ENCODE data around the gene GNG3.
"Not testable (repeated sequence)": the region's sequence is repeated elsewhere in the genome, so short reads cannot be mapped to it uniquely, and the experiment has no call there.

Gene GNG3

DNA sequence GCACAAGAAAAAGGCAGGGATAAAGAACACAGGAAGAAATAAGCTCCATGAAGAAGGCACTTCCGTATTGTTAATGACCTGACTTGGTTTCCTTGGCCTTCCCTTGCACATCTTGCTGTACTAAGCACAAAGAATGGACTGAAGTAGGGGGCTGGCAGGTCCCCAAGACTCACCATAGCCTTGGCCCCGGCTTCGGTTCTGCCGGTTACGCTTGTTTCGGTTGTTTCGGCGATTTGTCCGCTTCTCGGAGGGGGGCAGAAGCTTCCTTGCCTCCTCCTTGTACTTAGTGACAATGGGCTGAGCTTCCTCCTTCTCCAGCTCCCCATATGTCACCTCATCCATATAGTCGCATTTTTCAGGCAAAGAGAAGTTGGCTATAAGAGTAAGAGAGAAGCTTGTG, 9.3 kb downstream of the GNG3 start:
- no peak for DNase-seq (ENCODE audit: low read depth)

DNA sequence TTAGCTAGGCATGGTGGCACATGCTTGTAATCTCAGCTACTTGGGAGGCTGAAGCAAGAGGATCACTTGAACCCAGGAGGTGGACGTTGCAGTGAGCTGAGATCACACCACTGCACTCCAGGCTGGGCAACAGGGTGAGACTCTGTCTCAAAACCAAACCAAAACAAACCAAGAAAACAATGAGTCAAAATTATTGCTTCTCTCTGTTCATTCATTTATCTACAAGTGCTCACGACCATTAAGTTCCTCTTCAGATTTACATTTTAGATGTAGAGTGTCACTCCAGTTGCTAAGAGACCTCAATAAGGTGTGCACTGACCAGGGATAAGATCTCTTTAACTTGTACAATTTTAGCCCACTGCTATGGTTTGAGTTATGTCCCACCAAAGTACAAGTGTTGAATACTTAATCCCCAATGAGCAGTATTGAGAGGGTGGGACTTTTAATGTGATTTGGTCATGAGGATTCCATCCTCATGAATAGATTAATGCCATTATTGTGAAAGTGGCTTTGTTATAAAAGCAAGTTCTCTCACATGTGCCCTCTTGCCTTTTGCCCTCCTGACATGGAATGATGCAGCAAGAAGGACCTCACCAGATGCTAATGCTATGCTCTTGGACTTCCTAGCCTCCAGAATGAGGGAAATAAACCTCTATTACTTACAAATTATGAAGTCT, 12.0 kb downstream of the GNG3 start:
- no peak for DNase-seq (ENCODE audit: low read depth)

DNA sequence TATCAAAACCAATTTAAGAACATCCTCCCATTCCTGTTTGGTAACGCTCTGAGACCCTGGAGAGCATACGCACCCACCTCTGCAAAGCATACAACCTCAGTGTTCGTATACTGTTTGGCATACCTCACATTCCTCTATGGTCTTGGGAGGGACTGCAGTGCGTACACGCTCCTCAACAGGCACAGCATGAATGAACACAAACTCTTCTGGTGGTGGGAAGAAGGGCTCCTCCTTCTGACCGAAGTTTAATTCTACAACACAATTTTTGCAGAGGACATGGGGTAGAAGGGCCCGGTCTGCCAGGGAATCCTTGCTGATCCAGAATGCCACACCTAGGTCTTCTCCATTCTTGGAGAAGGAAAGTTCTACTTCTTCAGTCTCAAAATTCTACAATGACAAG, 14.5 kb downstream of the GNG3 start:
- DNase-seq (ENCODE audit: low read depth): no peak

DNA sequence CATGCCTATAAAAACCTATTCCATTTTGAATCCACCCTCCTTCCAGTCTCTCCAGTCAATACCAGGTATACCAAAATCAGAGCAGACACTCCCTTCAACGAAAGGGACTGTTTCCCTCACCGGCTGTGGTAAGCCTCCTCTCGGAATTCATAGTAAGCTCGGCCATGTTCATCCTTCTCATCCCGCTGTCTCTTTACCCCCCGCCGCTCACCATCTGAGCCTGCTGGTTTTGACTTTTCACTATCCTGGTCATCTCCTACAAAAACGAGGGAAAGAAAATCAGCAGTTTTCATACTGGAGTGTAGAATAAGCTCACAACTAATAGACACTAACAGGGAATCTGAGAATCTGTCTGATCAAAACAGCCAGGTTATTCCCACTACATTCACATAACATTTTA, 16.7 kb downstream of the GNG3 start:
- DNase-seq (ENCODE audit: low read depth): no peak

GRCh38 chr11:62725646-62726045, 18.2 kb downstream of the GNG3 start:
- DNase-seq (ENCODE audit: low read depth): no peak

DNA sequence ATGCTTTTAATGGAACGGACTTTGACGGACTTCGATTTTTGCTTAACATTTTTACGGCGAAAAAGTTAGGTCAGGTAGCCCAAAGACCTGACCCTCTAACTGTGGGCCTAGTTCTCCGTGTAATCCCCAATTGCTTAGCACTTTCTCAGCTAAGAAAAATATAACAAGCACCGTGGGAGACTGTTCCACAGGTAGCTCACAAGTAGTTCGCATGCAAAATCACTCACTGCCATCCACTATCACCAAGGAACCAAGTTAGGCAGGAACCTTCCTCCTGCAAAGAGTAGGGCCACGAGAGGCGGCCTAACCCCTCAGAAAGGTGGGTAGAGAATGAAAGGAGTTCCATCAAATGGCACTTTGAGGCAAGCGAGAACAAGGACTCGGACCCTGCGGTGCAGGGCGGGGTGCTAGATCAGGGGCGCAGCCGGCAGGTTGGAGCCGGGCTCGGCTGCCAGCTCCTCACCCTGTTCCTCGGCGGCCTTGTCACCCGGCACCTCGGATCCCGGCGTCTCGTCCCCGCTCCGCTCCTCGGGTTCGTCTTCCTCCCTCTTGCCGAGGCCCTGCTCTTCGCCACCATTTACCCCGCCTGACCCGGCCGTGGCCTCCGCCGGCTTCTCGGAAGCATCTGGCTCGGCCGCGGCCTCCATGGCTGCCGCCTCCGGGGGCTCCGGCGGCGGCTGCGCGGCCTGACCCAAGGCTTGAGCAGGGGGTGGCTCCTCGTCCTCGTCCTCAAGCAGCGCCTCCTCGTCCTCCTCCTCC, 18.9 kb downstream of the GNG3 start:
- DNase-seq (ENCODE audit: low read depth): no peak

DNA sequence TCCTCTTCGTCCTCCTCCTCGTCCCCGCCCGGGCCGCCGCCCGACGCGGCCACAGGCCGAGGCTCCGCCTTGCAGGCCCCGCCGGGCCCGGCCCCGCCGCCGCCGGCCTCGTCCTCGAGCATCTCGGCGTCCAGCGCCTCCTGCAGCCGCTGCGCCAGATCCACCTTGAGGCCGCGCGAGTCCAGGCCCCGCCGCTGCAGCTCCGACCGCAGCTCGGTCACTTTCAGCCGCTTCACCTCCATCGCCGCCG, 19.4 kb downstream of the GNG3 start:
- DNase-seq (ENCODE audit: low read depth): no peak

GRCh38 chr11:62727165-62727871, 19.8 kb downstream of the GNG3 start, which contains the start of gene HNRNPUL2:
Gene HNRNPUL2 (minus strand): TSS chr11:62727457. CDS start chr11:62727156, 301 bp downstream.
- peak; percentile 97 for DNase-seq (ENCODE audit: low read depth)

GRCh38 chr11:62727872-62728170, 20.3 kb downstream of the GNG3 start:
- peak; percentile 97 for DNase-seq (ENCODE audit: low read depth)

DNA sequence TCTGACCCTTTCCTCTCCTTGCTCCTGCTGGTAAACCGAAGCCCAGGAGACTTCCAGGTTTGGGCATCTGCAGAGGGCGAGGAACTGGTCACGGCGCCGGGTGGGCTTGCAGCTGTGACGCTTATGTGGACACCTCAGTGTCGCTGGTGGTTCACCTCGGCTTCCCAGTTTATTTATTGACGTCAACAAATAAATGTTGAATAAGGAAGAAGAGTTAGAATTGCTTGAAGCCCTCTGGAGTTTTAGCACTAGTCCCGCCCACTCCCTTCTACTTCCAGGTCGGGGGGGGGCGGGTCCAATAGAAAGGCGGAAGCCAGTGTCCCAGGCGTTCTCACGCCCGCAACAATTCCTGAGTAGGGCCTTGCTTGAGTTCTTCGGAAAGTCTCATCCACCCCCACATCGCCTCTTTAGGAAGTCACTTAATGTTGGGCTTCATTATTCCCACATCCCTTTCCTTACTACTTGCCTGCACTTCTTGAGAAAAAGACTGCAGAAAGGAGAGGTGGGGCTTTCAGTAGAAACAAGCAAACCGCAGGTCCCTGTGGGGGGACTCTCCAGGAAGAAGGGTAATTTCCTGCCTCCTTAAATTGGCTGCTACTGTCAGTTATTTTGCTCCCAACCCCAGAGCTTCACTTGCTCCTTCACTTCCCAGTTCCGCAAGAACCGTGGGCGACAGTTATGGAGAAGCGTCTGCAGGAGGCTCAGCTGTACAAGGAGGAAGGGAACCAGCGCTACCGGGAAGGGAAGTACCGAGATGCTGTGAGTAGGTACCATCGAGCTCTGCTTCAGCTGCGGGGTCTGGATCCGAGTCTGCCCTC, 20.9 kb downstream of the GNG3 start, which contains the start of gene TTC9C:
TSS of gene TTC9C (plus strand) at position 316 of the 818 bp plus-strand sequence. CDS start at position 679, 363 bp downstream.
- DNase-seq (ENCODE audit: low read depth): peak; percentile 85

DNA sequence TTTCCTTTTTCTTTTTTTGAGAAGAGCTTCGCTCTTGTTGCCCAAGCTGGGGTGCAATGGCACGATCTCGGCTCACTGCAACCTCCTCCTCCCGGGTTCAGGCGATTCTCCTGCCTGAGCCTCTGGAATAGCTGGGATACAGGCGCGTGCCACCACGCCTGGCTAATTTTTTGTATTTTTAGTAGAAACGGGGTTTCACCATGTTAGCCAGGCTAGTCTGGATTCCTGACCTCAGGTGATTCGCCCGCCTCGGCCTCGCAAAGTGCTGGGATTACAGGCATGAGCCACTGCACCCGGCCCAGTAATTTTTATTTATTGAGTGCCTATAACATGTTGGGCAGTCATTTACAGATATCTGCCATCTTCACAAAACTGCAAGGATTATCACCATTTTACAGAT, 22.6 kb downstream of the GNG3 start:
- not testable (repeated sequence) for DNase-seq (ENCODE audit: low read depth)

GRCh38 chr11:62732830-62733229, 25.4 kb downstream of the GNG3 start:
- no peak for DNase-seq (ENCODE audit: low read depth)

GRCh38 chr11:62737196-62737595, 29.7 kb downstream of the GNG3 start:
- DNase-seq (ENCODE audit: low read depth): no peak

DNA sequence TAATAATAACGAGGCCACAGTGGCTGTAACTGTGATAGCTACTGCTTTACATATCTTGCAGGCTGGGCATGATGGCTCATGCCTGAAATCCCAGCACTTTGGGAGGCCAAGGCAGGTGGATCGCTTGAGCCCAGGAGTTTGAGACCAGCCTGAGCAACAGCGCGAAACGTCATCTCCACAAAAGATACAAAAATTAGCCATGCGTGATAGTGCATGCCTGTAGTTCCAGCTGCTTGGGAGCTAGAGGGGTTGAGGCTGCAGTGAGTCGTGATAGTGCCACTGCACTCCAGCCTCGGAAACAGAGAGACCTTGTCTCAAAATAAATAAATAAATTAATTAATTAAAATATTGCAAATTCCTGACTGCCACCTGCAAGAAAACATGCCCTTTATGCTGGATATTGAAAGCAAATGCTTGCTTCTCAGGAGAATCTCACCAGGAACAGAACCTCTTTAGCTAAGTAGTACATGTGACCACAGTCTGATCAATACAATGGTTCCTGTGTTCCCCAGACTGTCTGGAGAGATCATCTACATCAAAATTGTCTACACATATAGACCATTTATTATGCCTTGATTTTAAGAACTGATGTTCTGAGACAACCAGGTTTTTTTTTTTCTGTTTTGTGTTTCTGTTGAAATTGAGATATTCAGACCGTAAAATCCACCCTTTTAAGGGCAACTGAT, 40.1 kb downstream of the GNG3 start:
- DNase-seq (ENCODE audit: low read depth): no peak

GRCh38 chr11:62749931-62750330, 42.5 kb downstream of the GNG3 start:
- DNase-seq (ENCODE audit: low read depth): not testable (repeated sequence)

GRCh38 chr11:62752177-62752785, 44.8 kb downstream of the GNG3 start:
- DNase-seq (ENCODE audit: low read depth): no peak

- no peak for DNase-seq (ENCODE audit: low read depth)
Observed at GRCh38 chr11:62752994-62753735, 45.7 kb downstream of the GNG3 start.

DNA sequence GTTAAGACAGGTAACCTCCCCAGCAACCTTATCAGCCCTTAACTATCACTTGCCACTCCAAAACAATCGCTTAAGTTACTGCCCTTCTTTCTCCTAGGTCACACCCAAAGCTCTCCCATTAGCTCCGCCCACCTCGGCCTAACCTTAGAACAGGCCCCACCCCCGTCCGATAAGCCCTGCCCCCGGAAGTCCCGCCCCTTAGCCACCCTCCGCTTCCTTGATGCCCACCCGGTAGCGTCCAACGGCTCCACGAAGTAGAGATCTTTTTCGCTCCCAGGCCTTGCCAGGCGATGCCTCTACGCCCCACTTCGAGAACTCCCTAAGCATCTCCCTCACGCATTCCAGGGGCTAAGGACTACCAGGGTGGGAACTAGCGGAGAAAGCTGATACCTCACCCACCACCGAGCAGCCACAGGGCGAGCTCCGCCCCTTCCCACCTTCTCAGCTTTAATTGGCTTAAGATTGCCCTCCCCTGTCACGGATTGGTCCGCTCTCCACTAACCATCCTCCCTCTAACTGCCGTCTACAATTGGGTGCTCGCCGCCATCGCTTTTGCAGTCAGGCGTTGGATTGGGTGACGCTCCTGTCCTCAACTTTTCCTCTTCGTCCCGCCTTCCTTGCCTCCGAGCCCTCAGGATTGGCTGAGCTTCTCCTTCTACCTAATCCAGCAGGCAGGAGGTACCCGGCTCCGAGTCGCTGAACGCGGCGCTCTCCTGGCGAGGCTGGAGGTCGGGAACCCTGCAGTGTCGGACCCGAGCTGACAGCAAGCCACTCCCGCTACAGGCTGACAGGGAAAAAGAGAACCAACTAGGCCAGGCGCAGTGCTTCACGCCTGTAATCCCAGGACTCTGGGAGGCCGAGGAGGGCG, 46.5 kb downstream of the GNG3 start, which contains the start of gene ZBTB3:
TSS of gene ZBTB3 (minus strand) at position 425 of the 868 bp plus-strand sequence. CDS start 496 bp downstream, outside the sequence.
- DNase-seq (ENCODE audit: low read depth): peak; percentile 99

DNA sequence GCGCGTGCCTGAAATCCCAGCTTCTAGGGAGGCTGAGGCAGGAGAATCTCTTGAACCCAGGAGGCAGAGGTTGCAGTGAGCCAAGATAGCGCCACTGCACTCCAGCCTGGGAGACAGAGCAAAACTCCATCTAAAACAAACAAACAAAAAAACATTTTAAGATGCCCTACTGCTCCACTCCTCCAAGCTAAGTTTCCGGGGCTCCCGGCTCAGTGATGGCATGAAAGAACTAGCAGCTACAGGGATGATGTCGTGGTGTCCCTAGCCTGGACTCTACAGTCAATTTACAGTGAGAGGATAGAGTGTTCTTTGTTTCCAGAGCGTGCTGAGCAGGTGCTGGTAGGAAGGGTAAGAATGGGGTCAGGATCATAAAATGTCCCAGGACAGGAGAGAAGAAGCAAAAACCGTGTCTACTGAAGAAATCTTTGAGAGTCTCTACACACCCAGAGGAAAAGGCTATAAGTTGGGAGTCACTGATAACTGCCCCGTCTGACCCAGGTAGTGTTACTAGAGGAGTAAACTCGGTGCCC, 47.7 kb downstream of the GNG3 start:
- no peak for DNase-seq (ENCODE audit: low read depth)

Data from stromal cell of bone marrow (primary cell).